HT-29 (cell line): ENCODE measurements around the gene SPAG6. TPM values are rescaled to one million over a fixed set of nuclear protein-coding genes. Genes with fewer than 3 reads are reported as not detected.

Experiments used
- DNase-seq: peaks from one replicate; pipeline ENCODE4 v3.0.0-alpha.2; 2015; ENCODE audit warnings: low spot score
- total RNA-seq: library from RNA; depleted of rRNA; stranded (reverse); fragments of >200 nt; shearing (Covaris generic); gene quantifications from 2 replicates; pipeline ENCODE4 v1.2.3, GENCODE V29; 2014

SPAG6 gene
- total RNA-seq, 1 experiment from 2014 or later: not detected

GRCh38 chr10:22321924-22322640 lies 23.2 kb upstream of the SPAG6 start:
- DNase-seq: peak; percentile 23

GRCh38 chr10:22322641-22323160 lies 22.6 kb upstream of the SPAG6 start:
- no peak for DNase-seq

GRCh38 chr10:22323538-22324305 lies 21.6 kb upstream of the SPAG6 start:
- no peak for DNase-seq

- DNase-seq: no peak
Observed at GRCh38 chr10:22324413-22324812, 20.9 kb upstream of the SPAG6 start.

- peak; percentile 27 for DNase-seq
Observed at GRCh38 chr10:22324893-22325271, 20.4 kb upstream of the SPAG6 start.

GRCh38 chr10:22325272-22326144 lies 19.8 kb upstream of the SPAG6 start:
- peak; percentile 54 for DNase-seq

GRCh38 chr10:22326145-22326702 lies 19.1 kb upstream of the SPAG6 start:
- DNase-seq: peak; percentile 39

GRCh38 chr10:22329150-22329549 lies 16.1 kb upstream of the SPAG6 start:
- no peak for DNase-seq

GRCh38 chr10:22332116-22332692 lies 13.1 kb upstream of the SPAG6 start:
- DNase-seq: no peak

GRCh38 chr10:22333167-22333974 lies 11.9 kb upstream of the SPAG6 start:
- DNase-seq: no peak

- no peak for DNase-seq
Observed at GRCh38 chr10:22333975-22334282, 11.4 kb upstream of the SPAG6 start.

GRCh38 chr10:22334414-22335172 lies 10.7 kb upstream of the SPAG6 start:
- DNase-seq: no peak

- no peak for DNase-seq
Observed at GRCh38 chr10:22335173-22335933, 9.9 kb upstream of the SPAG6 start.

- DNase-seq: no peak
Observed at GRCh38 chr10:22338185-22338900, 7.0 kb upstream of the SPAG6 start.

GRCh38 chr10:22338931-22339330 lies 6.4 kb upstream of the SPAG6 start:
- no peak for DNase-seq

GRCh38 chr10:22339761-22340328 lies 5.5 kb upstream of the SPAG6 start:
- DNase-seq: no peak

- peak; percentile 79 for DNase-seq
Observed at GRCh38 chr10:22340329-22341189, 4.7 kb upstream of the SPAG6 start.
